Dermis blood vessel endothelial cell (primary cell): ENCODE data around the gene CCDC97. TPM values are rescaled to one million over a fixed set of nuclear protein-coding genes. Genes with fewer than 3 reads are reported as not detected.
A peak's percentile ranks its signal among the peaks of the same experiment; 100 is the strongest.
"Not testable (repeated sequence)": the region's sequence is repeated elsewhere in the genome, so short reads cannot be mapped to it uniquely, and the experiment has no call there.

Experiments
- DNase-seq: peaks from one replicate; pipeline ENCODE4 v3.0.0; 2010
- total RNA-seq: library from RNA; depleted of rRNA; stranded (reverse); fragments of >200 nt; gene quantifications from 2 replicates; pipeline ENCODE4 v1.2.3, GENCODE V29; 2014

Gene CCDC97
- total RNA-seq, 1 donor from 2014 or later: 7.5 TPM

DNA sequence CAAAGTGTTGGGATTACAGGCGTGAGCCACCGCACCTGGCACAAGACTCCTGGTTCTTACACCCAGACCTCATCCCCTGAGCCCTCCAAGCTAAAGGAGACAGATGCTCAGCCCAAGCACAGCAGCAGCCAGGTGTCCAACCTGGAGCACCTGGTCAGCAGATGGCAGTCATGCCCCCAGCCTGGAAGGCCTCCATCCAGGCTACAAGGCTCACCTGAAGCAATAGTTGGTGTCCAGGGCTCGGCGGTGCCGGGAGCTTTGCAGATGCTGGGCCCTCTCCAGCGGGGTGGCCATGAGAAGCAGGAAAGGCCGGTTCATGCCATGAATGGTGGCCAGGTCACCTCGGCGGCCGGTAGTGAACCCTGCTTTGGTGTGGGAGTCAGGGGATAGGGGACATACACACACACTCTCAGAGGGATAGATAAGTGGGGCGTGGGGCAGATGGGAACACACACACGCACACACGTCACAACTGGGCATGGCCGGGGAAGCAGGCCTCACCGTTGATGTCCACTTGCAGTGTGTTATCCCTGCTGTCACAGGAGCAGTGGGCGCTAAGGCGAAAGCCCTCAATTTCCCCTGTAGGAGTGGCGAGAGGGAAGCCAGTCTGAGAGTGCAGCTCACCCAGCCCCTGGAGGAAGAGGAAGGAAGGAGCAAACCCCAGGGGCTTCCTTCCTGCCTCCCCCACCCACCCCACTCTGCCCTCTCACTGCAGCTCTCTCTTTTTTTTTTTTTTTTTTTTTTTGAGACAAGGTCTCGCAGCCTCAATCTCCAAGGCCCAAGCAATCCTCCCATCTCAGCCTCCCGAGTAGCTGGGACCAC is 31.9 kb downstream of the CCDC97 start:
- no peak for DNase-seq

- no peak for DNase-seq
Measured at GRCh38 chr19:41344162-41344561, 34.2 kb downstream of the CCDC97 start.

- not testable (repeated sequence) for DNase-seq
Measured at GRCh38 chr19:41346916-41347315, 36.9 kb downstream of the CCDC97 start.

GRCh38 chr19:41350735-41351338 is 40.9 kb downstream of the CCDC97 start:
- peak; percentile 35 for DNase-seq

DNA sequence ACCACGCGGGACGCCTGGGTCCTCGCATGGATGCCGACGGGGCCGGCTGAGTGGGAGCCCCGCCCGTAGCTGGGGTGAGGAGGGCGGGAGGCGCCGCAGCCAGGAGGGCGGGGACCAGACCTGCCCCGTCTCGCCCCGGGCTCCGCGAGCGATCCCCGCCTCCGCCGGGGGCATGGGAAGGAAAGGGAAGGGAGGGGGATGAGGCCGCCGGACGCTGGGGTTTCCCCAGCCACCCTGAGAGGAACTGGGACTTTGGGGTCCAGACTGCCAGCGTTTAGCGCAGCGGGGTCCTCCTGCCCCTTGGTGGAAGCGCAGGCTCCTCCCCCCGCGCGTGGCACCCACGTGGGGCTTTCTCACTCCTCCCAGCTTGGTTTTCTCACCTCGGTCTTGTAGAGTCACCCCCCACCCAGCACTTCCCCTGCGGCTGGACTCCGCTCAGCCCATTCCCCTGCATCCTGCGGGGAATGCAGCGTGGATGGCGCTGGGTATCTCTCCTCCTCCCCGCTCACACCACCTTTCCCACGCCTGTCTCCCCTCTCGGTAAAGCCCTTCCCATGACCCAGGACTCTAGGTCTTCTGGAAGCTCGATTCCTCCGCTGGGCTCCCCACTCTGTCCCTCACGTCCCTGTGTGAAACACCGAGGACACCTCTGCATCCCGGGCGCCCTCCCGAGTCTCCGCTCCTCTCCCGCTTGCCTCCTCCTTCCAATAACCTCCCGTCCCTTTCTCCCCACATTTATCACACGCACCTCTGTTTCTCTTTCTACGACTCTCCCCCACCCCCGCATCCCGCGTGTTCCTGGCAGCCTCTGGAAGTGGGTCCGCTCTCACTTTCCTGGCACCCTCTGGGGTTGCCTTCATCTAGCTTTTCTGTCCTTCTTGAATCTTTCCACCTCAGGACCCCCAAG is 41.6 kb downstream of the CCDC97 start:
- DNase-seq: peak; percentile 76

DNA sequence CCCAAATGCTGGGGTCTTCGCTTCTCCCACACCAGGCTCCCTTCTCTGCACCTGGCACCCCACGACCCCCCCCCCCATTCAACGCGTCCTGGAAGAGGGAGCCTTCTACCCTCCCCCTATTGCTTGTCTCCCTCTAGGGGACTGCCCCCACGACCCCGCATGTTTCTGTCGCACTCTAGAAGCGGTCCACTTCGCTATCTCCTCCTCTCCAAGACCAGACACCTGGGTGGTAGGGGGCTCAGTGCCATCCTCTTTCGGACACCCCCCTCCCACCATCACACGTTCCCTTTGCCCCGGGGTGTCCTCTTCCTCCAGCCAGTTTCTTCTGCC is 42.3 kb downstream of the CCDC97 start:
- DNase-seq: no peak

DNA sequence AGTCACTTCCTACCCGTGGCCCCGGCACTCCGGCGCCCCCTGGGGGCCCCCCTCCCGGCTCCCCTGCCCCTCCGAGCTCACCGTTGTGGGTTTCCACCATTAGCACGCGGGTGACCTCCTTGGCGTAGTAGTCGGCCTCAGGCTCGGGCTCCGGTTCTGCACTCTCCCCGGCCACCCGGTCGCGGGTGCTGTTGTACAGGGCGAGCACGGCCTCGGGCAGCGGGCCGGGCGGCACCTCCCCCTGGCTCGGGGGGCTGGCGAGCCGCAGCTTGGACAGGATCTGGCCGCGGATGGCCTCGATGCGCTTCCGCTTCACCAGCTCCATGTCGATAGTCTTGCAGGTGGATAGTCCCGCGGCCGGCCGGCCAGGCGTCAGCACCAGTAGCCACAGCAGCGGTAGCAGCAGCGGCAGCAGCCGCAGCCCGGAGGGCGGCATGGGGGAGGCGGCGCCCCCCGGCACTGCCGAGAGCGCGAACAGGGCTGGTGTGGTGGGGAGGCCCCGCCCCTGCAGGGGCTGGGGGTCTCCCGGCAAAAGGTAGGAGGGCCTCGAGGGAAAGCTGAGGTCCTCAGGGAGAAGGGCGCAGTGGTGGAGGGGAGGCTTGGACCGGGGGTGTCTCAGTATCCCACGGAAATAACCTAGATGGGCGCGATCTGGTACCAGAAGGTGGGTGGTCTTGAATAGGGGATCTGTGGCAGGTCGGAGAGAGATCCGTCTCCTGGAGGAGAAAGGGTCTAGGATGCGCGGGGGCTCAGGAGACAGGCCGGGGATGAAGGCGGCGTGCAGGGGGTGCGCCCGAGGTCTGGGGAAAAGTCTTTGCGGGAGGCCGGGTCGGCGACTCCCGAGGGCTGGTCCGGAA is 42.9 kb downstream of the CCDC97 start:
- peak; percentile 72 for DNase-seq

DNA sequence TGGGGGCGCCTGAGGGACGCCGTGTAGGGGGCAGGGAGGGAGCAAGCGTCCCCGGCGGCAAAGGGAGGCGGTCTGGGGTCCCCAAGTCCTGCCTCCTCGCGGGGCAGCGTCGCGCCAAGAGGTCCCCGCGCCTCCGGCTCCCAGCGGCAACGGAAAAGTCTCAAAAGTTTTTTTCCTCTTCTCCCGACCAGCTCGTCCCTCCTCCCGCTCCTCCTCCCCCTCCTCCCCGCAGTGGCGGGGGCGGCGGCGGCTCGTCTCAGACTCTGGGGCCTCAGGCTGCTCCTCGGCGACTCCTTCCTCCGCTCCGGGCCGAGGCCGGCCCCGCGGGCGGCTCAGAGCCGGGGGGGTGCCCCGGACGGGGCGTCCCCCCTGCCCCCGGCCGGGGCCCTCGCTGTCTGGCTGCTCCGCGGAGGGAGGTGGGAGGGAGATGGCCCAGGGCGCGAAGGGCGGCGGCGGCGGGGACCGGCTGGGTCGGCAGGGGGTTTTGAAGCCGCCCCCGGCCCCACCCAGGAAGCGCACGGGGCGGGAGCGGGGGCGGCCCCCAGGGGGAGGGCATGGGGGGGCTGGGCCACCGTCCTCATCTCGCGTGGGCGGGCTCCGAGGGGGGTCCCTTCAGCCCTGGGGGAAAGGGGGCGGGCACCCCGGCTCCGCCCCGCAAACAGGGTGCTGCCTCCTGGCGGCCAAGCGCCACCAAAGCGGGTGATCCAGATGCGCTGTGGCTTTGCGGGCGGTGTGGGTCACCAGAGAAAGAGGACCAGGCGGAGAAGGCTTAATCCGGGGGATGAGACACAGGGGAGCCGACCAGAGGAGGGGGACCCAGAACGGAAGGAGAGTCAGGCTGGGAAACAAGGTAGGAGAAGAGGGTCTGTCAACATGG is 43.7 kb downstream of the CCDC97 start, which contains the start of gene TGFB1:
TSS of gene TGFB1 (minus strand) at position 457 of the 877 bp plus-strand sequence. CDS start 878 bp downstream, outside the sequence.
- DNase-seq: peak; percentile 87

DNA sequence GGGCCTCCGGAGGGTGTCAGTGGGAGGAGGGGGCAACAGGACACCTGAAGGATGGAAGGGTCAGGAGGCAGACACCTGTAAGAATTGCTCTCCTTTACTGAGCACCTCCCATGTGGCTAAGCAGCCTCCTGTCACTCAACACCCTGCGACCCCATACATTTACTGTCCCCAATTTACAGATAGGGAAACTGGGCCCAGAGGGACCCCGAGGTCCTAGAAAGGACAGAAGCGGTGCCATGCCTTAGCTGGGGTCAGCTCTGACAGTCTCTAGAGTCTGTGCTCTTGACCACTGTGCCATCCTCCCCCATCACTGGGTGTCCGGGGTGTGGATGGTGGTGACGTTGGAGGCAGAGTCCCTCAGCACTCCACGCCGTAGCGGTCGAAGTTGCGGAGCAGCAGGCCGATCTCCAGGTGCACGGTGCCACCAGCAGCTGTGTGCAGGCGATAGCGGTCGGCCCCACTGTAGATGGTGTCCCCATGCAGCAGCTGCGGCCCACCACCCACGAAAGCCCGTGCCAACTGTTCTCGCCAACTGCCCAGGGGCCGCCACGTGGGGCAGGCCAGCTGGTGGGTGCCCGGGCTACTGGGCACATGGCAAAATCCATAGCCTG is 44.5 kb downstream of the CCDC97 start:
- no peak for DNase-seq

DNA sequence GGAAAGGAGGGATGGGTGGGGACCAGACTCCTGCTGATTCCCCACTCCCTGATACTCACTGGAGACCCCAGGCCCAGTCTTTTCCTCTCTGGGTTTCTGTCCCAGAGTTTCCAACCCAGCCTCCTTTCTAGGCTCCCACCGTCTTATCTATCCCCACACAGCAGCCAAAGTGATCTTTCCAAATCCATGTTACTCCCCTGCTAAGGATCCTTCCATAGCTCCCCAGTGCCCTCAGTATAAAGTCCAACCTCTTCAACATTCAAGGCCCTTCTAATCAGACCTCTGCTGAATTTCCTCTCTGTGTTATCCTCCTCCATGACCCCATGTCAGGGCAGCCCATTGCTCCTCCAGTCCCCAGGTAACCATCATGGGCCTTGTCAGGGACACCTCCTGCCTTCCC is 45.1 kb downstream of the CCDC97 start:
- no peak for DNase-seq

- DNase-seq: no peak
Measured at GRCh38 chr19:41355802-41356201, 45.8 kb downstream of the CCDC97 start.

DNA sequence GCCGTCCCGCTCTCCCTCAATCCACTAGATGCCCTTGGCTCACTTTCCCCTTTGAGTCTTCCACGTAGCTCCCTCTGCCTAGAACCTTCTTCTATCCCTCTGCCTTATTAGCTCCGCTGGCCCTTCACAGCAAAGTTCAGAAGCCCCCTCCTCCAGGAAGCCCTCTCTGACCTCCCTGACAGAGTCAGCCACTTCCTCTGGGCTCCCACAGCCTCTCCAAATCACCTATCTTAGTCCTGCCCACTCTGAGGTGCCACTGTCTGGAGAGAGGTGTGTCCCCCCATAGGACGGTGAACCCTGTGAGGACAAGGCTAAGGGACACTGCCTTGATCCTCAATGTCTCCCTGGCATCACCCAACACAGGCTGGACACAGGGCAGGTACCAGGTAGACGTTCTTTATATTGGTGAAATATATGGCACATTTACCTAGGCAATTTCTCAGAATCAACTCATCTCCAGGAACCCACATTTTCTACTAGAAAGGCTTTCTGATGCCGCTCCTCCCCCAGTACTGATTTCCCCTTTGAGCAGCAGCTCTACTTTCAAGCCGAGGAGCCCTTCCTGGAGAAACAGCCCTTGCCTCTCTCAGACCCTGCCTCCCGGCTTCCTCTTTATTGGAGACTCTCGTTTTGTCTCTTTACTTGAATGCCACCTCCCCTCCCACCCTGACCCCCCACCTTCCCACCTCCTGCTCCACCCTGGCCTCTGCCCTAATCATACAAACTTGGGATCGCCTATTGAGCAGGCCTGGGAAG is 47.2 kb downstream of the CCDC97 start:
- no peak for DNase-seq

GRCh38 chr19:41357746-41358145 is 47.8 kb downstream of the CCDC97 start:
- DNase-seq: no peak

DNA sequence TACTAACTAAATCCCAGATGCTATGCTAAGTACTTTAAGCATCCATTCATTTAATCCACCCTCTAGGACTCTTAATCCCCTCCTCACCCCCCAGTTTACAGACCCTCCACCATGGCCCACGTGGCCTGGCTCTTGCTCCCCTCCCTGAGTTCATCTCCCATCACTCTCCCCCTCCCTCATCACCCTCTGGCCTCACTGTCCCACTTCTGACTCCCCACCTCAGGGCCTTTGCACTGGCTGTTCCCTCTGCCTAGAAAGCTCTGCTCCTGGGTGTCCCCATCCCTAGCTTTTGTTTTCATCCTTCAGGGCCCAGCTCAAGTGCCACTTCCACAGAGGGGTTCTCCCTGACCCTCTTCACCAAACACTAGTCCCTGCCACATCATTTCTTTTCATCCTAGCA is 49.8 kb downstream of the CCDC97 start:
- DNase-seq: no peak

DNA sequence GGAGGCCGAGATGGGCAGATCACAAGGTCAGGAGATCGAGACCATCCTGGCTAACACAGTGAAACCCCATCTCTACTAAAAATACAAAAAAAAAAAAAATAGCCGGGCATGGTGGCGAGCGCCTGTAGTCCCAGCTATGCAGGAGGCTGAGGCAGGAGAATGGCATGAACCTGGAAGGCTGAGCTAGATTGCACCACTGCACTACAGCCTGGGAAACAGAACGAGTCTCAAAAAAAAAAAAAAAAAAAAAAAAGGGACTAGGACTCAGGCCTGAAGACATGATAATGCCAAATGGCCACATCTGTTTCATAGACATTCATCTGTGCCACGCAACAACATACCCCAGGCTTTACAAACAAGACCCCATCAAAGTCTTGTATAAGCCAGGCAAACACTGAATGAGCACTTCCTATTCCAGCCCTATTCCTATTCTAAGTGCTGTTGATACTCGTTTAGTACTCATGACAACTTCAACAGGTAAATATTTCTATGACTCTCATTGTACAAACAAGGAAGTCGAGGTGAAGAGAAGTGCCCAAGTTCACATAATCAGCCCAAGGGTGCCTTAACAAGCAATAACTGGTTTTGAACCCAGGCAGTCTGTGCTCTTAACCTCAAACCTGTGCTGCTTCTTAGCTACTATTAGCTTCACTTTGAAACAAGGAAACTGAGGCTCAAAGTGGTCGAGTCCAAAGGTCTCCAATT is 52.3 kb downstream of the CCDC97 start:
- DNase-seq: no peak

- no peak for DNase-seq
Measured at GRCh38 chr19:41363371-41363752, 53.4 kb downstream of the CCDC97 start.

DNA sequence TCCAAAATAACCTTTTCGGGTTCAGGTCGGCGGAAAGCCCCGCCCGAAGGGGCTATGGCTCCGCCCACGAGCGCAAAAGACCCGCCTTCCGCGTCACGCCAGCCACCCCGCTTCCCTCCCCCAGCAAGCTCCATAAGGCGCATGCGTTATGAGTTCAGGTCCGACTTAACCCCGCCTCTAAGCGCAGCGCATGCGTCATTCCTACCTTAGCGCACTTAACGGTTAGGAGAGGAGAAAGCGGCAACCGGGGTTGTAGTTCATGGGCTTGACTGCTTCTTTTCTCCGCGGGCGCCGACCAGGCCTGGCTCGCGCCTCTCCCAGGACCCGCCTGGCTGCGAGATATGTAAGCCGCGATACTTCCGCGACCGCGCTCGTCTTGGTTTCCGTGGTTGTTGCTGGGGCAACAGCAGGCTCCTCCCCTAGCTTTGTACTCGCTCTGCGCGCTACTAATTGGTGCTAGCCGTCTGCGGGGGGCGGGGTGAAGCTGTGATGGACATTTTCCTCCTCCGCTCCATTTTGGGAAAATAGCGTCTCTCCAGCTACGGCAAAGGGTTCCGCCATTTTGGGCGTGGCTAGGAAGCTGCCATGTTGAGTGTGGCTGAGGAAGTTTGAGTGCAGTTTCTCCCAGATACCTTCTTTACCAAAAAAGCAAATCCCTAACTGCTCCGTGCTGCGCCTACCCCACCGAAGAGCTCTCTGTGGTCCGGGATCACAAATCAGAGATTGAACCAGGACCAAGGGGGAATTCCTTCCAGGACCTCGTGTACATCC is 54.0 kb downstream of the CCDC97 start, which contains the start of gene B9D2:
TSS of gene B9D2 (minus strand) at position 397 of the 771 bp plus-strand sequence. CDS start 630 bp downstream, outside the sequence.
- DNase-seq: peak; percentile 99
